Prostate gland (tissue), 2 donors: Measurements from ENCODE around the gene INPP4B.
"Not testable (repeated sequence)": the region's sequence is repeated elsewhere in the genome, so short reads cannot be mapped to it uniquely, and the experiment has no call there.

Experiments used
- POLR2AphosphoS5 ChIP-seq: sonication (generic); formaldehyde crosslinking; IDR thresholded peaks from one replicate; pipeline ENCODE4 v1.6.1; 2017; ENCODE audit warnings: antibody characterized with exemption
- TF ChIP-seq, protein P1 (sequence below), 4 experiments: fragments of 200-600 bp in 2 of 4; fragments of 450-650 bp in 2 of 4; sonication (generic) in 2 of 4; IDR thresholded peaks; 1 replicate in 3 of 4; 2 replicates in 1 of 4; pipeline ENCODE4 v1.5.1; 2016 to 2019; ENCODE audit warnings: antibody characterized with exemption in 4 of 4, mild to moderate bottlenecking in 2 of 4, moderate library complexity in 2 of 4

- TF ChIP-seq, protein P1, sequence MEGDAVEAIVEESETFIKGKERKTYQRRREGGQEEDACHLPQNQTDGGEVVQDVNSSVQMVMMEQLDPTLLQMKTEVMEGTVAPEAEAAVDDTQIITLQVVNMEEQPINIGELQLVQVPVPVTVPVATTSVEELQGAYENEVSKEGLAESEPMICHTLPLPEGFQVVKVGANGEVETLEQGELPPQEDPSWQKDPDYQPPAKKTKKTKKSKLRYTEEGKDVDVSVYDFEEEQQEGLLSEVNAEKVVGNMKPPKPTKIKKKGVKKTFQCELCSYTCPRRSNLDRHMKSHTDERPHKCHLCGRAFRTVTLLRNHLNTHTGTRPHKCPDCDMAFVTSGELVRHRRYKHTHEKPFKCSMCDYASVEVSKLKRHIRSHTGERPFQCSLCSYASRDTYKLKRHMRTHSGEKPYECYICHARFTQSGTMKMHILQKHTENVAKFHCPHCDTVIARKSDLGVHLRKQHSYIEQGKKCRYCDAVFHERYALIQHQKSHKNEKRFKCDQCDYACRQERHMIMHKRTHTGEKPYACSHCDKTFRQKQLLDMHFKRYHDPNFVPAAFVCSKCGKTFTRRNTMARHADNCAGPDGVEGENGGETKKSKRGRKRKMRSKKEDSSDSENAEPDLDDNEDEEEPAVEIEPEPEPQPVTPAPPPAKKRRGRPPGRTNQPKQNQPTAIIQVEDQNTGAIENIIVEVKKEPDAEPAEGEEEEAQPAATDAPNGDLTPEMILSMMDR (IDR thresholded peaks at IDR 0.05): not testable (repeated sequence)
- TF ChIP-seq POLR2AphosphoS5: not testable (repeated sequence)
Measured at GRCh38 chr4:142397364-142397991, 448.6 kb downstream of the INPP4B start.
